Measurements from ENCODE around the gene GCNT1.

DNA sequence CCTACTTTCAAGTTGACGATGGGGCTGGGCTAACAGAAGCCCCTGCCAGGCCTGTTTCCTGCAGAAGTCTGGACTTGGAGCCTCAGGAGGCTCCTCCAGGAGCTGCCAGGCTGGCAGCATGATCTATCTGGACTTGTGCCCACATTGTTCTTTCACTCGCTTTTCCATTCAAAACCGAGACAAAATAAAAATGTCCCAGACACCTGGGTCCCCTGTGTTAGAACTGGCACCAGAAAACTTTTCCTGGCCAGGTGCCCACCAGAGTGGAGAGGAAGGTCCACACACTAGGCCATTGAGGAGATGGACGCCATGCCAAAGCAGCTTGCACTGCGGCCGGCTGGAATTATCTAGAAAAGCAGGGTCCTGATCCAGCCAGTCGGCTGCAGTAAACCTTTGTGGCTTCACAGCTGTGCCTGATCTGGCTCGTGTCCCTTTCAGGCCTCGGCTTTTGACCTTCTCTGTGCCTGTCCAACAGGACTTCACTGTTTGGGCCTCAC is 78.2 kb downstream of the GCNT1 start:
- TF ChIP-seq, protein P1, sequence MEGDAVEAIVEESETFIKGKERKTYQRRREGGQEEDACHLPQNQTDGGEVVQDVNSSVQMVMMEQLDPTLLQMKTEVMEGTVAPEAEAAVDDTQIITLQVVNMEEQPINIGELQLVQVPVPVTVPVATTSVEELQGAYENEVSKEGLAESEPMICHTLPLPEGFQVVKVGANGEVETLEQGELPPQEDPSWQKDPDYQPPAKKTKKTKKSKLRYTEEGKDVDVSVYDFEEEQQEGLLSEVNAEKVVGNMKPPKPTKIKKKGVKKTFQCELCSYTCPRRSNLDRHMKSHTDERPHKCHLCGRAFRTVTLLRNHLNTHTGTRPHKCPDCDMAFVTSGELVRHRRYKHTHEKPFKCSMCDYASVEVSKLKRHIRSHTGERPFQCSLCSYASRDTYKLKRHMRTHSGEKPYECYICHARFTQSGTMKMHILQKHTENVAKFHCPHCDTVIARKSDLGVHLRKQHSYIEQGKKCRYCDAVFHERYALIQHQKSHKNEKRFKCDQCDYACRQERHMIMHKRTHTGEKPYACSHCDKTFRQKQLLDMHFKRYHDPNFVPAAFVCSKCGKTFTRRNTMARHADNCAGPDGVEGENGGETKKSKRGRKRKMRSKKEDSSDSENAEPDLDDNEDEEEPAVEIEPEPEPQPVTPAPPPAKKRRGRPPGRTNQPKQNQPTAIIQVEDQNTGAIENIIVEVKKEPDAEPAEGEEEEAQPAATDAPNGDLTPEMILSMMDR (IDR thresholded peaks at IDR 0.05), result no peak
- no peak for TF ChIP-seq POLR2A (IDR thresholded peaks at IDR 0.05)
